DOHH2 (cell line): Measurements from ENCODE around the gene TCF3.

Experiments
- H3F3A ChIP-seq: fragments of 200-600 bp; sonication (generic), shearing (Covaris generic); 2 replicates; pipeline ENCODE4 v1.6.0; 2016; ENCODE audit warnings: antibody characterized with exemption, mild to moderate bottlenecking; ENCODE audit not compliant: control insufficient read depth, insufficient read depth
- H3K27ac ChIP-seq: fragments of 200-600 bp; sonication (generic); 2 replicates; pipeline ENCODE4 v1.5.1; 2014; ENCODE audit warnings: low read depth, mild to moderate bottlenecking, low read length, moderate library complexity
- H3K27me3 ChIP-seq: fragments of 200-600 bp; sonication (generic); 2 replicates; pipeline ENCODE4 v1.6.1; 2014; ENCODE audit warnings: mild to moderate bottlenecking, low read length, mixed read lengths; ENCODE audit not compliant: control insufficient read depth
- H3K36me3 ChIP-seq: fragments of 200-600 bp; sonication (generic); 2 replicates; pipeline ENCODE4 v1.6.1; 2014; ENCODE audit warnings: mild to moderate bottlenecking, low read length, moderate library complexity, mixed read lengths; ENCODE audit not compliant: control insufficient read depth
- H3K4me1 ChIP-seq: fragments of 200-600 bp; sonication (generic); 2 replicates; pipeline ENCODE4 v1.6.1; 2014; ENCODE audit warnings: mild to moderate bottlenecking, low read length, mixed read lengths; ENCODE audit not compliant: control insufficient read depth
- H3K4me2 ChIP-seq: fragments of 200-600 bp; sonication (generic); 2 replicates; pipeline ENCODE4 v1.6.0; 2014; ENCODE audit warnings: mild to moderate bottlenecking, low read length, moderate library complexity
- H3K4me3 ChIP-seq: fragments of 200-600 bp; sonication (generic); 2 replicates; pipeline ENCODE4 v1.5.1; 2014; ENCODE audit warnings: mild to moderate bottlenecking, low read length, mixed read lengths
- H3K79me2 ChIP-seq: fragments of 200-600 bp; sonication (generic); 2 replicates; pipeline ENCODE4 v1.6.1; 2014; ENCODE audit warnings: mild to moderate bottlenecking, low read length, mixed read lengths; ENCODE audit not compliant: control insufficient read depth
- H3K9me2 ChIP-seq: fragments of 200-600 bp; sonication (generic); replicated peaks from 2 replicates; pipeline ENCODE4 v1.6.1; 2014; ENCODE audit warnings: mild to moderate bottlenecking, low read length, mixed read lengths; ENCODE audit not compliant: control insufficient read depth
- H3K9me3 ChIP-seq: fragments of 200-600 bp; sonication (generic); 2 replicates; pipeline ENCODE4 v1.6.1; 2014; ENCODE audit warnings: antibody characterized with exemption, low read length, mixed read lengths; ENCODE audit not compliant: control insufficient read depth, insufficient read depth
- H4K20me1 ChIP-seq: fragments of 200-600 bp; sonication (generic); 2 replicates; pipeline ENCODE4 v1.6.0; 2014; ENCODE audit warnings: low read depth, mild to moderate bottlenecking, antibody characterized with exemption, low read length, moderate library complexity; ENCODE audit not compliant: control insufficient read depth, insufficient read depth
- CTCF ChIP-seq: fragments of 200-600 bp; sonication (generic); IDR thresholded peaks from one replicate; pipeline ENCODE4 v1.5.1; 2014; ENCODE audit warnings: antibody characterized with exemption, mild to moderate bottlenecking, low read depth, low read length; ENCODE audit not compliant: poor library complexity, severe bottlenecking
- EZH2phosphoT487 ChIP-seq: fragments of 200-600 bp; sonication (generic); IDR thresholded peaks from 2 replicates; pipeline ENCODE4 v1.6.1; 2017; ENCODE audit warnings: borderline replicate concordance, mild to moderate bottlenecking, antibody characterized with exemption, low read length, moderate library complexity, mixed read lengths

TCF3 gene

GRCh38 chr19:1650650-1651567, 1.5 kb downstream of the TCF3 start:
- peak overlapping the region; percentile 96 for H3K4me2 ChIP-seq
- peaks cover 62% of the 10 kb centered on the region for H3K79me2 ChIP-seq
- peaks cover 54% of the 10 kb centered on the region for H3K36me3 ChIP-seq
- no peaks in the 10 kb centered on the region for H3K9me3 ChIP-seq
- peak overlapping the region; percentile 93 for H3K27ac ChIP-seq
- no peak for TF ChIP-seq CTCF
- no peak for TF ChIP-seq EZH2phosphoT487
- no peaks in the 10 kb centered on the region for H4K20me1 ChIP-seq
- peaks cover 50% of the 10 kb centered on the region for H3K4me1 ChIP-seq
- H3K4me3 ChIP-seq = peak overlapping the region; percentile 84
- H3K9me2 ChIP-seq = no peaks in the 10 kb centered on the region
- H3K27me3 ChIP-seq = no peaks in the 10 kb centered on the region
- H3F3A ChIP-seq = peaks cover 20% of the 10 kb centered on the region

GRCh38 chr19:1649706-1650649, 2.4 kb downstream of the TCF3 start:
- H4K20me1 ChIP-seq = no peaks in the 10 kb centered on the region

More at GRCh38 chr19:1649706-1650649, 2.4 kb downstream of the TCF3 start:
- Histone ChIP-seq H3K4me3 (peak overlapping the region; percentile 84), H3K36me3 (peaks cover 63% of the 10 kb centered on the region), H3K27ac (peak overlapping the region; percentile 93), H3K9me3 (no peaks in the 10 kb centered on the region), H3K9me2 (no peaks in the 10 kb centered on the region), H3F3A (peaks cover 20% of the 10 kb centered on the region), H3K27me3 (no peaks in the 10 kb centered on the region), H3K4me1 (peaks cover 50% of the 10 kb centered on the region), H3K4me2 (peak overlapping the region; percentile 96), H3K79me2 (peaks cover 71% of the 10 kb centered on the region)
- TF ChIP-seq CTCF (no peak), EZH2phosphoT487 (no peak)
